ENCODE results near the gene EXOSC10. TPM values are rescaled to one million over a fixed set of nuclear protein-coding genes. Genes with fewer than 3 reads are reported as not detected.

Gene EXOSC10
- total and polyA plus RNA-seq, 2 of the 13 experiments (the other 11 are each of a cell fraction or from before 2014, with no cell fraction given): 48.4 to 67.6 TPM

GRCh38 chr1:11131816-11132215, 32.1 kb upstream of the EXOSC10 start:
- ATAC-seq: no peak
- in situ Hi-C loops (cut with HindIII; ENCODE audit: extremely low pct_ligation_motif_present, low pct_unique_long_range_greater_than_20kb): no loop called here
- no TSS peak for BruUV-seq (replicated peaks)

DNA sequence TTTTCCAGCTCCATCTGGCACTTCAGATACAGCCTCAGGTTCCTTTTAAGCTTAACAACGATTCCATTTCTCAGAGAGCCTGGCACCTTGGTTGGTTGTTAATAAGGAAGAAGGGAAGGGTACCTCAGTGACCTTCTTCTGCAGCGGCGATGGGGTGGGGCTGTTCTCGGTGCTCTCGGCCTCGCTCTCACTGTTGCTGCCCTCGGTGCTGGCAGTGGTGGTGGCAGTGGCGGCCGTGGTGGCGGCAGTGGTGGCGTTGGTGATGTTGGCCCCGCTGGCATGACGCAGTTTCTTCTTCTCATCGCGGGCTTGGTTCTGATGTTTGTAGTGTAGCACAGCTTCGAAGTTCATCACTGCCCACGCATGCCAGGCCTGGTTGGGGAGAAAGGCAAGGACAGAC, 30.7 kb upstream of the EXOSC10 start:
- H3K27ac ChIP-seq (ENCODE audit: extremely low read length, insufficient read depth, low read length): no peak overlapping the region
- intact Hi-C loops (cut with micrococcal nuclease; ENCODE audit: unreplicated experiment): no loop called here
- H3K4me3 ChIP-seq (replicated peaks in 1 of 3; ENCODE audit: insufficient read depth in 1 of 3, low read depth in 2 of 3, low read length in 3 of 3): no peak overlapping the region
- no peaks in the 10 kb centered on the region for H3K79me2 ChIP-seq (ENCODE audit: insufficient read depth, low read length)
- POLR2A ChIA-PET: no interaction called here
- H3K4me1 ChIP-seq (ENCODE audit: insufficient read depth, low read length): no peaks in the 10 kb centered on the region
- CTCF ChIA-PET (ENCODE audit: low intra/inter-chr PET ratio, low total read pairs): no interaction called here
- in situ Hi-C loops (cut with HindIII; ENCODE audit: extremely low pct_ligation_motif_present, low pct_unique_long_range_greater_than_20kb): no loop called here
- no TSS peak for BruUV-seq (replicated peaks)
- no peak overlapping the region for H3K4me2 ChIP-seq (ENCODE audit: low read depth, low read length)
- H4K20me1 ChIP-seq (ENCODE audit: insufficient read depth, low read length): no peaks in the 10 kb centered on the region
- WGBS (ENCODE audit: low lambda C conversion rate): 86% methylated on average over 13 of the region's 17 CpGs
- H3K27me3 ChIP-seq (ENCODE audit: control insufficient read depth in 1 of 2, insufficient read depth in 2 of 2, low read length in 2 of 2): no peaks in the 10 kb centered on the region
- FAIRE-seq: no peak
- no peak overlapping the region for H2AFZ ChIP-seq (ENCODE audit: low read length)
- no peak for DNase-seq (ENCODE audit: low spot score)
- no peaks in the 10 kb centered on the region for H3K9me3 ChIP-seq (ENCODE audit: low read length)
- ATAC-seq: no peak
- H3K9ac ChIP-seq (ENCODE audit: insufficient read depth, low read depth, low read length): no peak overlapping the region
- peaks cover 17 to 65% of the 10 kb centered on the region in 2 experiments for H3K36me3 ChIP-seq (replicated peaks in 1 of 2; ENCODE audit: control insufficient read depth in 1 of 2, insufficient read depth in 2 of 2, low read length in 2 of 2)
- TF ChIP-seq ZNF281 (CRISPR knock-in tag; IDR thresholded peaks at IDR 0.05; ENCODE audit: borderline replicate concordance): no peak
- no peak for TF ChIP-seq MEF2D (CRISPR knock-in tag; IDR thresholded peaks at IDR 0.05)
- TF ChIP-seq HOXD1 (CRISPR knock-in tag; IDR thresholded peaks at IDR 0.05): no peak
- TF ChIP-seq ZNF761 (CRISPR knock-in tag; conservative IDR thresholded peaks at IDR 0.05): no peak
- TF ChIP-seq MEIS2 (CRISPR knock-in tag; IDR thresholded peaks at IDR 0.05): no peak
- no peak for TF ChIP-seq POLR2AphosphoS5 (IDR thresholded peaks at IDR 0.05; ENCODE audit: low read depth, low read length)
- no peak for TF ChIP-seq RFX1 (IDR thresholded peaks at IDR 0.05)
- no peak for TF ChIP-seq MBD4 (IDR thresholded peaks at IDR 0.05; ENCODE audit: borderline replicate concordance, low read length)
- TF ChIP-seq ZFY (CRISPR knock-in tag; IDR thresholded peaks at IDR 0.05): no peak
- TF ChIP-seq CENPBD1 (CRISPR knock-in tag; IDR thresholded peaks at IDR 0.05; ENCODE audit: borderline replicate concordance, low read depth): no peak
- no peak for TF ChIP-seq ZFP1 (CRISPR knock-in tag; IDR thresholded peaks at IDR 0.05)
- TF ChIP-seq XBP1 (CRISPR knock-in tag; IDR thresholded peaks at IDR 0.05): no peak
- no peak for TF ChIP-seq ZNF33B (CRISPR knock-in tag; IDR thresholded peaks at IDR 0.05)
- no peak for TF ChIP-seq MIER2 (CRISPR knock-in tag; IDR thresholded peaks at IDR 0.05)

More at GRCh38 chr1:11131816-11132215, 32.1 kb upstream of the EXOSC10 start:
- WGBS (ENCODE audit: low lambda C conversion rate): 60% methylated on average over 3 of the region's 3 CpGs
- H4K20me1 ChIP-seq (ENCODE audit: insufficient read depth, low read length): no peaks in the 10 kb centered on the region
- FAIRE-seq (no peak), DNase-seq (ENCODE audit: low spot score) (no peak)
- no peaks in the 10 kb centered on the region for H3K79me2 ChIP-seq (ENCODE audit: insufficient read depth, low read length)
- peaks cover 17 to 65% of the 10 kb centered on the region in 2 experiments; a peak in 4 of 5 replicates for H3K36me3 ChIP-seq (replicated peaks in 1 of 2; ENCODE audit: control insufficient read depth in 1 of 2, insufficient read depth in 2 of 2, low read length in 2 of 2)
- no peaks in the 10 kb centered on the region for H3K9me3 ChIP-seq (ENCODE audit: low read length)
- TF ChIP-seq PRMT3 (CRISPR knock-in tag; IDR thresholded peaks at IDR 0.05; ENCODE audit: borderline replicate concordance, low read depth): no peak
- TF ChIP-seq SIN3B (IDR thresholded peaks at IDR 0.05; ENCODE audit: low read length): no peak
- no peak for TF ChIP-seq MTF1 (CRISPR knock-in tag; IDR thresholded peaks at IDR 0.05)
- TF ChIP-seq ZNF234 (CRISPR knock-in tag; conservative IDR thresholded peaks at IDR 0.05): no peak
- no peak for TF ChIP-seq ZBTB25 (CRISPR knock-in tag; IDR thresholded peaks at IDR 0.05)
- no peak for TF ChIP-seq ATF7-NPFF (CRISPR knock-in tag; IDR thresholded peaks at IDR 0.05; ENCODE audit: low read depth)
- no peak overlapping the region for H3K4me3 ChIP-seq (replicated peaks in 1 of 3; ENCODE audit: insufficient read depth in 1 of 3, low read depth in 2 of 3, low read length in 3 of 3)
- H3K9ac ChIP-seq (ENCODE audit: insufficient read depth, low read depth, low read length): no peak overlapping the region
- intact Hi-C loops (cut with micrococcal nuclease; ENCODE audit: unreplicated experiment): no loop called here
- H3K4me2 ChIP-seq (ENCODE audit: low read depth, low read length): no peak overlapping the region
- ChIA-PET CTCF (ENCODE audit: low intra/inter-chr PET ratio, low total read pairs) (no interaction called here), POLR2A (no interaction called here)
- no peaks in the 10 kb centered on the region for H3K4me1 ChIP-seq (ENCODE audit: insufficient read depth, low read length)
- no peak overlapping the region for H2AFZ ChIP-seq (ENCODE audit: low read length)
- no peaks in the 10 kb centered on the region for H3K27me3 ChIP-seq (ENCODE audit: control insufficient read depth in 1 of 2, insufficient read depth in 2 of 2, low read length in 2 of 2)
- H3K27ac ChIP-seq (ENCODE audit: extremely low read length, insufficient read depth, low read length): no peak overlapping the region

Measured in HepG2 (cell line).